Caco-2 (cell line): ENCODE measurements around the gene CDR2. TPM values are rescaled to one million over a fixed set of nuclear protein-coding genes. Genes with fewer than 3 reads are reported as not detected.

Experiments used
- BruUV-seq: library from RNA; stranded (reverse); fragments of 400-500 nt; replicated peaks from 2 replicates; lab custom pipeline; 2021; lab: Mats Ljungman, UMichigan
- CTCF ChIA-PET: fragments of 300-600 bp; sonication (Branson Sonifier 250); formaldehyde crosslinking; loops from one replicate; lab custom pipeline; 2022; ENCODE audit warnings: antibody characterized with exemption; lab: Charles Lee
- POLR2A ChIA-PET: fragments of 300-600 bp; sonication (Branson Sonifier 250); formaldehyde crosslinking; loops from one replicate; lab custom pipeline; 2022; ENCODE audit warnings: antibody characterized with exemption; lab: Charles Lee
- DNase-seq, 2 experiments: peaks; one replicate each; pipeline versions ENCODE4 v3.0.0 to v3.0.0-alpha.2; 2020 to 2022
- H3K27me3 ChIP-seq: replicated peaks from 2 replicates; pipeline ENCODE4 v1.6.0; 2011; ENCODE audit warnings: low read length; ENCODE audit not compliant: control insufficient read depth, insufficient read depth
- H3K36me3 ChIP-seq: 2 replicates; pipeline ENCODE4 v1.5.1; 2011; ENCODE audit warnings: low read length; ENCODE audit not compliant: control insufficient read depth, insufficient read depth
- H3K4me1 ChIP-seq: fragments of 250-450 bp; sonication (Bioruptor Pico); 2 replicates; pipeline ENCODE4 v1.5.1; 2020; ENCODE audit warnings: mild to moderate bottlenecking
- H3K4me3 ChIP-seq: 2 replicates; pipeline ENCODE4 v1.5.1; 2011; ENCODE audit warnings: low read depth, mild to moderate bottlenecking, control low read depth, low read length
- H3K9me3 ChIP-seq: fragments of 250-450 bp; sonication (Bioruptor Pico); 2 replicates; pipeline ENCODE4 v1.5.1; 2020; ENCODE audit warnings: mild to moderate bottlenecking, moderate library complexity
- H3K27ac Mint-ChIP-seq: one replicate; pipeline ENCODE4 v1.8.0; 2022; ENCODE audit warnings: mixed read lengths; ENCODE audit not compliant: unreplicated experiment
- H3K27me3 Mint-ChIP-seq: one replicate; pipeline ENCODE4 v1.8.0; 2022; ENCODE audit warnings: mixed read lengths; ENCODE audit not compliant: insufficient read depth, unreplicated experiment
- H3K36me3 Mint-ChIP-seq: one replicate; pipeline ENCODE4 v1.8.0; 2022; ENCODE audit warnings: mild to moderate bottlenecking, mixed read lengths; ENCODE audit not compliant: insufficient read depth, unreplicated experiment
- H3K4me1 Mint-ChIP-seq: one replicate; pipeline ENCODE4 v1.8.0; 2022; ENCODE audit warnings: low read depth, mixed read lengths; ENCODE audit not compliant: unreplicated experiment
- H3K4me3 Mint-ChIP-seq: one replicate; pipeline ENCODE4 v1.8.0; 2022; ENCODE audit warnings: mild to moderate bottlenecking, moderate library complexity, mixed read lengths; ENCODE audit not compliant: unreplicated experiment
- H3K9me3 Mint-ChIP-seq: one replicate; pipeline ENCODE4 v1.8.0; 2022; ENCODE audit warnings: mixed read lengths; ENCODE audit not compliant: unreplicated experiment
- CTCF ChIP-seq, 2 experiments: fragments of 200-600 bp in 1 of 2; IDR thresholded peaks; 1 replicate in 1 of 2; 2 replicates in 1 of 2; pipeline versions ENCODE4 v1.5.1 to v1.8.0; 2011 to 2022; ENCODE audit warnings: antibody characterized with exemption in 1 of 2, control low read depth in 1 of 2, inconsistent platforms in 1 of 2, low read depth in 1 of 2, low read length in 1 of 2, mild to moderate bottlenecking in 1 of 2, moderate library complexity in 1 of 2; ENCODE audit not compliant: insufficient read depth in 1 of 2, severe bottlenecking in 1 of 2, unreplicated experiment in 1 of 2
- intact Hi-C: fragments of 100-400 bp; cut with micrococcal nuclease; formaldehyde crosslinking; loops from one replicate; pipeline ENCODE4 v1.10.0; 2022; ENCODE audit not compliant: unreplicated experiment
- total RNA-seq: library from RNA; stranded (reverse); gene quantifications from 2 replicates; pipeline ENCODE4 v1.2.3, GENCODE V29; 2022

Gene CDR2
- total RNA-seq, 1 experiment from 2014 or later = 24.3 TPM

- DNase-seq = no peak
- H3K4me1 ChIP-seq = no peaks in the 10 kb centered on the region
- BruUV-seq = no TSS peak
- H3K4me3 ChIP-seq = no peak overlapping the region
- no peak overlapping the region for H3K27ac Mint-ChIP-seq
- no peaks in the 10 kb centered on the region for H3K4me1 Mint-ChIP-seq
- H3K27me3 ChIP-seq = no peaks in the 10 kb centered on the region
- ChIA-PET POLR2A (no interaction called here), CTCF (no interaction called here)
- no peak overlapping the region for H3K4me3 Mint-ChIP-seq
- no peaks in the 10 kb centered on the region for H3K9me3 ChIP-seq
- intact Hi-C loops = no loop called here
- H3K9me3 Mint-ChIP-seq = no peaks in the 10 kb centered on the region
- no peaks in the 10 kb centered on the region for H3K27me3 Mint-ChIP-seq
- no peaks in the 10 kb centered on the region for H3K36me3 Mint-ChIP-seq
- no peak for TF ChIP-seq CTCF (IDR thresholded peaks at IDR 0.05; ENCODE audit: insufficient read depth in 1 of 2, low read depth in 1 of 2, low read length in 1 of 2, severe bottlenecking in 1 of 2, unreplicated experiment in 1 of 2)
- H3K36me3 ChIP-seq = no peaks in the 10 kb centered on the region
Observed at GRCh38 chr16:22397464-22397863, 23.0 kb upstream of the CDR2 start.

- no peaks in the 10 kb centered on the region for H3K9me3 Mint-ChIP-seq
- POLR2A ChIA-PET = no interaction called here
- H3K36me3 ChIP-seq = no peaks in the 10 kb centered on the region
Observed at GRCh38 chr16:22395960-22396359, 21.5 kb upstream of the CDR2 start.

GRCh38 chr16:22394121-22394520 lies 19.7 kb upstream of the CDR2 start:
- H3K4me1 ChIP-seq = no peaks in the 10 kb centered on the region
- TF ChIP-seq CTCF (IDR thresholded peaks at IDR 0.05; ENCODE audit: insufficient read depth in 1 of 2, low read depth in 1 of 2, low read length in 1 of 2, severe bottlenecking in 1 of 2, unreplicated experiment in 1 of 2) = no peak
- POLR2A ChIA-PET = no interaction called here
- H3K9me3 Mint-ChIP-seq = no peaks in the 10 kb centered on the region
- no peak overlapping the region for H3K4me3 Mint-ChIP-seq
- no peaks in the 10 kb centered on the region for H3K27me3 Mint-ChIP-seq
- no peak overlapping the region for H3K27ac Mint-ChIP-seq
- no peak overlapping the region for H3K4me3 ChIP-seq
- H3K9me3 ChIP-seq = no peaks in the 10 kb centered on the region
- intact Hi-C loops = no loop called here
- no peak for DNase-seq
- BruUV-seq = no TSS peak
- CTCF ChIA-PET = no interaction called here
- no peaks in the 10 kb centered on the region for H3K36me3 Mint-ChIP-seq
- no peaks in the 10 kb centered on the region for H3K27me3 ChIP-seq
- H3K4me1 Mint-ChIP-seq = no peaks in the 10 kb centered on the region
- no peaks in the 10 kb centered on the region for H3K36me3 ChIP-seq

More at GRCh38 chr16:22395960-22396359, 21.5 kb upstream of the CDR2 start:
- Mint-ChIP-seq H3K4me3 (no peak overlapping the region), H3K4me1 (no peaks in the 10 kb centered on the region), H3K27ac (no peak overlapping the region), H3K27me3 (no peaks in the 10 kb centered on the region), H3K36me3 (no peaks in the 10 kb centered on the region)
- intact Hi-C loops = no loop called here
- no peak for DNase-seq
- Histone ChIP-seq H3K27me3 (no peaks in the 10 kb centered on the region), H3K9me3 (no peaks in the 10 kb centered on the region), H3K4me3 (no peak overlapping the region), H3K4me1 (no peaks in the 10 kb centered on the region)
- BruUV-seq = no TSS peak
- CTCF ChIA-PET = no interaction called here
- TF ChIP-seq CTCF (IDR thresholded peaks at IDR 0.05; ENCODE audit: insufficient read depth in 1 of 2, low read depth in 1 of 2, low read length in 1 of 2, severe bottlenecking in 1 of 2, unreplicated experiment in 1 of 2) = no peak
